Measurements from ENCODE around the gene RAP1A. TPM values are rescaled to one million over a fixed set of nuclear protein-coding genes. Genes with fewer than 3 reads are reported as not detected.
A peak's percentile ranks its signal among the peaks of the same experiment; 100 is the strongest.
"Not testable (repeated sequence)": the region's sequence is repeated elsewhere in the genome, so short reads cannot be mapped to it uniquely, and the experiment has no call there.

The RAP1A gene
- total RNA-seq, 1 donor from 2014 or later: 97.2 TPM

DNA sequence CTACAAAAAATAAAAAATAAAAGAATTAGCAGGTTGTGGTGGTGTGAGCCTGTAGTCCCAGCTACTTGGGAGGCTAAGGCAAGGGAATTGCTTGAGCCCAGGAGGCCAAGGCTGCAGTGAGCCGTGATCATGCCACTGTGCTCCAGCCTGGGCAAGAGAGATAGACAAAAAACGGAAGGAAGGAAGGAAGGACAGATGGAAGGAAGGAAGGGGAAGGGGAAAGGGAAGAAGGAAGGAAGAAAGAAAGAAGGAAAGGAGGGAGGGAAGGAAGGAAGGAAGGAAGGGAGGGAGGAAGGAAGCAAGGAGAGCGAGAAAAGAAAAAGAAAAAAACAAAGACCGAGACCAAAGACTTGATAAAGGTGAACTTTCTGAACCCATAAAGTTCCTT, 25.3 kb upstream of the RAP1A start:
- no peak for DNase-seq
- intact Hi-C loops (cut with DNase I): no loop called here

GRCh38 chr1:111595807-111596206, 23.8 kb upstream of the RAP1A start:
- DNase-seq (no peak), ATAC-seq (ENCODE audit: poor library complexity) (no peak)
- intact Hi-C loops (cut with DNase I): no loop called here

More for the DNA sequence above, 25.3 kb upstream of the RAP1A start:
- no peak for ATAC-seq (ENCODE audit: poor library complexity)

DNA sequence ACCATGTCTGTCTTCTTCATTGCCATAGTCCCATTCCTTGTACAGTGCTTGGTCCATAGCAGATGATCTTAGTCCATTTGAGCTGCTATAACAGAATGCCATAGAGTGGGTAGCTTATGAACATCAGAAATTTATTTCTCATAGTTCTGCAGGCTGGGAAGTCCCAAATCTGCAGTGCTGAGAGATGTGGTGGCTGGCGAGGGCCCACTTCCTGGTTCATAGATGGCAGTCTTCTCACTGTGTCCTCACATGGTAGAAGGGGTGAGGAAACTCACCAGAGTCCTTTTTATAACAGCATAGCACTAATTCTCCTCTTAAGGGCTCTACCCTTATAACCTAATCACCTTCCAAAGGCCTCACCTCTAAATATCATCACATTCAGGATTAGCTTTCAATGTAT, 23.1 kb upstream of the RAP1A start:
- no peak for DNase-seq
- intact Hi-C loops (cut with DNase I): no loop called here
- ATAC-seq (ENCODE audit: poor library complexity): no peak

DNA sequence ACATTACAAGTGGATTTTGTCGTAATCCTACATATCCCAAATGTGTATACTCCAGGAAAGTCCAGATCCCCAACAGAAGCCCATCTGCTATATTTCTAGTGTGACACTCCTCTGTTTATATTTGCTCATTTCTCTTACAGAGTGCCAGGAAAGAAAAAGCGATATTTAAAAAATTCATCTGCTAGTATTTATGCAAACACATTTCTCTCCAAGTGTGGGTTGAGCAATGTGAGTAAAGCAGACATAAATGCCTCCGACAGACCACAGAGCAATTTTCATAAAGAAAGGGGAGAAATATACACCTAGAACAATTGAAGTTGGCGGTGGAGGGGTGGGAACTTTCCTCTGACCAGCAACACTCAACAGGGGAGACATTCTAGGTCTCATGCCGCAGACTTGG, 22.2 kb upstream of the RAP1A start:
- ATAC-seq (ENCODE audit: poor library complexity) (no peak), DNase-seq (no peak)
- intact Hi-C loops (cut with DNase I): no loop called here

DNA sequence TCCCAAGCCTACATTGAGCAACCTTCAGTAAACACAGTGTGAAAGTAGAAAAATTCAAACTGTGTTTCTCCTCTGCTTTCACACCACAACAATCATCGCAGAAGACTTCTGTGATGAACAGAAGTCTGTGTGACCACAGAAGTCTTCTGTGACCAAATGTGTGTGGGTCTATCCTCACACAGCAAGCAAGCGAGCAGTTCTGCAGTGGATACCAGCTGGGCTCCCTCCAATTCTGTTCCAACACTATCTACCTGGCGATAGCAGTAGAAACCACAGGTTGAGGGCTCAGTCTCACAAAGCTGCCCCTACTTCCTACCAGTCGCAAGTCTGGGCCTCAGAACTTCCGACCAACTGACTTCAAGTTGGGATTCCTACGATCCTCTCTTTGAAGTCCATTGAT, 21.0 kb upstream of the RAP1A start:
- DNase-seq (no peak), ATAC-seq (ENCODE audit: poor library complexity) (no peak)
- intact Hi-C loops (cut with DNase I): no loop called here

DNA sequence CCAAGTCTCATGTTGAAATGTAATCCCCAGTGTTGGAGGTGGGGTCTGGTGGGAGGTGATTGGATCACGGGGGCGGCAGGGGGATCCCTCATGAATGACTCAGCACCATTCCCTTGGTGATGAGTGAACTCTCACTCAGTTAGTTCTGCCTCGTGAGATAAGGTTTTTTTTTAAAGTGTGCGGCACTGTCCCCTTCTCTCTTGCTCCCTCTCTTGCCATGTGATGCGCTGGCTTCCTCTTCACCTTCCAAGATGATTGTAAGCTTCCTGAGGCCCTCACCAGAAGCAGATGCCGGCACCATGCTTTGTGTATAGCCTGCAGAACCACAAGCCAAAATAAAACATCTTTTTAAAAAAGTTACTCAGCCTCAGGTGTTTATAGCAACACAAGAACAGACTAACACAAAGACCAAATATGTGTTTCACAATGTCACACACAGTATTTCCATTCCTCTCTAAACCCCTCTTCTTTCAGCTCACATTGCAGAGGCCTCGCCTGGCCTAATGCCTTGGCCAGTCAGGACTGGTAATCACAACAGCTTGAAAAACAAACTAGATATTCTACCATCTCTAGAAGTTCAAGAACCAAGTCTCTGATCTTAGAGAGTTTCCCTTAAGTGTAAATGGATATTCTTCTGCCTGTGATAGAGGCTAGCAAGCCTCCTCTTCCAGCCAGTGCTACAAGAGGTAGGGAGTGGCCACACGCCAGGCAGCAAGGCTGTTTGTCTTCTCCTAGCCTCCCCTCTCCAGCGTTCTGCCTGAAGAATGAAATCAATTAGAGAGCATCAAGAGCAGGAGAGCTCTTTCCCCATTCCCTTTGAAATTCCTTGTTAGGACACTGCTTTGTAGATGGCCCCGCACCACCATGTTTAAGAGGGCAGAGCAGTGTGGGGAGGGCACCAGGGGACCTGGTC, 19.6 kb upstream of the RAP1A start:
- intact Hi-C loops (cut with DNase I): no loop called here
- no peak for ATAC-seq (ENCODE audit: poor library complexity)
- no peak for DNase-seq

DNA sequence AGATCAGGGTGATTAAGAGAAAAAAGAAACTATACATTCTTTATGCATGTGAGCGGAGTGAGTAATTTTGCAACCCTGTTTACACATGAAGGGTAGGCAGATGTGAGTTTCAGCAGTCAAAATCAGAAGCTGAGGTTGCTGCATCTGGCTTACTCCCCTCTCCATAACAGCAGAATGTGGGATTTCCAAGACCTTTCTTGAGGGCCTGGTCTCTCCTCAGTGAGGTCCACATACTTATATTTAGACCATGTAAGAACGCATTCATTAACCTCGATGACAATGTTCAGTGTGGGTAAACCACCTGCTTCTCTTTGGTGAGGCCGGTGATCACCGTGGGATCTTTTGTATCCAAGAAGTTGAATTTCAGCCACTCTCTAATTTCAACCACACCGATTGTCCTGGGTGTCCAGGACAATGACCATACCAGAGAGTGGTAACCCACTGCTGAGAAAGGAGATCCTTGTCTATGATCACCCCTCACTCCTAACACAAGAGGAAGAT, 18.7 kb upstream of the RAP1A start:
- ATAC-seq (ENCODE audit: poor library complexity) (no peak), DNase-seq (no peak)
- intact Hi-C loops (cut with DNase I): no loop called here

- DNase-seq: no peak
These were observed 17.3 kb upstream of the RAP1A start for GRCh38 chr1:111602302-111602701.

GRCh38 chr1:111602974-111603373, 16.6 kb upstream of the RAP1A start:
- intact Hi-C loops (cut with DNase I): no loop called here
- no peak for DNase-seq
- no peak for ATAC-seq (ENCODE audit: poor library complexity)

More at GRCh38 chr1:111602302-111602701, 17.3 kb upstream of the RAP1A start:
- ATAC-seq (ENCODE audit: poor library complexity): no peak
- intact Hi-C loops (cut with DNase I): no loop called here

GRCh38 chr1:111603979-111604378, 15.6 kb upstream of the RAP1A start:
- intact Hi-C loops (cut with DNase I): no loop called here
- DNase-seq (no peak), ATAC-seq (ENCODE audit: poor library complexity) (no peak)

- DNase-seq (no peak), ATAC-seq (ENCODE audit: poor library complexity) (no peak)
- intact Hi-C loops (cut with DNase I): no loop called here
These were observed 14.7 kb upstream of the RAP1A start for GRCh38 chr1:111604931-111605330.

GRCh38 chr1:111605576-111605975, 14.0 kb upstream of the RAP1A start:
- DNase-seq (peak; percentile 78), ATAC-seq (ENCODE audit: poor library complexity) (peak; percentile 90)
- intact Hi-C loops (cut with DNase I): no loop called here

GRCh38 chr1:111606457-111607215, 13.0 kb upstream of the RAP1A start:
- DNase-seq; intact Hi-C loops (cut with DNase I): not testable (repeated sequence)
- ATAC-seq (ENCODE audit: poor library complexity): peak; percentile 30

- ATAC-seq (ENCODE audit: poor library complexity); DNase-seq; intact Hi-C loops (cut with DNase I): not testable (repeated sequence)
These were observed 11.1 kb upstream of the RAP1A start for GRCh38 chr1:111608528-111608927.

- DNase-seq: no peak
- intact Hi-C loops (cut with DNase I): no loop called here
- ATAC-seq (ENCODE audit: poor library complexity): no peak
These were observed 7.6 kb upstream of the RAP1A start for GRCh38 chr1:111611986-111612385.

DNA sequence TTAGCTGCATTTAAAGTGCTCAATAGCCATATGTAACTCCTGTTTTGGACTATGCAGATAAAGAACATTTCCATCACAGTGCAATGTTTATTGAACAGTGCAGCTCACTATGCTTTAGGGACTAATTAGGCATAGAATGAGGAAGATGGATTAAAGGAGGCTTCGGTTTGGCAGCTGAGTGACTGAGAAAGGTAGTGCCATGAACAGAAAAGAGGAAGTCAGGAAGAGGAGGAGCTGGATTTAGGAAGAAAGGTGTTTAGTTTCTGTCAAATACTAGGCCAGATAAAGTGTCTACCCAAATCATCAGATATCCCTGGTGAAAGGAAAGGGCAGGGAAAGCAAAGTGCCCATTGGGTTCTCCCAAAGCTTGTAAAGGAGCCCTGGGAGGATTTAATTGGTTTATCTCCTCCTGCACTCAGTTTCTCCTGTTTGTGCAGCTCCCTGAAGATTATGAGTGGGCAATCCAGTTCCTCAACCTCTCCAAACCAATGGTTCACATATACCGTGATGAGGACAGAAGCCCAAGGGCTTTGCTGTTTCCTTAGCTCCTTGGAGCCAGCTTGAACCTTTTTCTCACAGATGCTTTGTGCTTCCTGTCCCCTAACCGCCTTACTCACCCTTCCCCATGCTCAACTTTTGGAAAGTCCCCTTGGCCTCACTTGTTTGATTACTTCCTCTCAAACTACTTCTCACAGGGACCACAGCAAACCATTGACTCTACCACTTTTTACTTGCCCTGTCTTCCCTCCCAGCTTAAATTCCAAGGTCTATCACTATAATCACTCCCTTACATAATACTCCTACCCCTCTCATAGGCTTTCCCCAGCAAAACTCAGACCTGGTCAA, 3.5 kb upstream of the RAP1A start:
- intact Hi-C loops (cut with DNase I): no loop called here
- ATAC-seq (ENCODE audit: poor library complexity) (no peak), DNase-seq (no peak)

DNA sequence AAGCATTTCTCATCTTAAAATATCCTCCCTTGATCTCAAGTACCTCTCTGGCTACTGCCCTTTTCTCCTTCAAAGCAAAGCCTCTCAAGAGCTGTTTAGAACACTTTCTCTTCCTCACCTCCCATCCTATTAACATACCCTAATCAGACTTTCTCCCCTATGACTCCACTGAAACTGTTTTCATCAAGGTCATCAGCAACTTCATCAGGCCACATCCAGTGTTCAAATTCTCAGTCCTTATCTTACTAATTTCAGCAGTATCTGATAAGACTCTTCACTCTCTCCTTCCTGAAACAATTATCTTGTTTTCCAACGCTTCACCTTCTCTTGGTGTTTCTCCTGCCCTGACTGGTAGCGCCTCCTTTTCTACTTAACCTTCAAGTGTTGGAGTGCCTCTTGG, 1.5 kb upstream of the RAP1A start:
- DNase-seq (no peak), ATAC-seq (ENCODE audit: poor library complexity) (no peak)
- intact Hi-C loops (cut with DNase I): no loop called here

DNA sequence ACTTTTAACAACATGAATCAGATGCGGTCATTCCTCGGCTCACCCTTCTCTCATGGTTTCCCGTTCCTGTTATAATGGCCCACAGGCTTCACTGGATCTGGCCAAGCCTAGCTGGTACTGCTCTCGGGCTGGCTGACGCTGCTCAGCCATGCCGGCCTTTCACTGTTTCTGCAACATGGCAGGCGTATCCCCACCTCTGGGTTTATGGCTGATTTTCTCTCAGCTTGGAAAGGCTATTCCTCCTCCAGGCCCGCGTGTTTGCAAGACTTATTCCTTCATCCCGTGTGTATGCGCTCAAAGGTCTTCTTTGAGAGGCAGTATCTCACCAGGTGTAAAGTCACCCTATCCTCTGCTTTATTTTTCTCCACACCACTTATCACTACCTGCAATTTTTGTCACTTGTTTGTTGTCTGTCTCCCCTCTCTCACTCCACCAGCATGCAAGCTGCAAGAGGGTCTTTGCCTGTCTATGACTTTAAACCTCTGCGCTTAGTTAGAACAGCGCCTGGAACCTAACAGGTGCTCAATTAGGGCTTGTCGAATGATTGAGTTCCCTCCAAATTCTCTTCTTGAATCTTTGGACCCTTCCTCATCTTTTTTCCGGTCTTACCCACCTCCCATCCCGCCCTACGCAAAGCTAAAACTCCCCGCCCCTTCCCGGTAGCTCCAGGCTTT, 491 bp upstream of the RAP1A start:
- no peak for DNase-seq
- ATAC-seq (ENCODE audit: poor library complexity): no peak
- intact Hi-C loops (cut with DNase I): no loop called here

Data from Right ventricle myocardium superior (tissue), 1 donor.